MM.1S (cell line): Measurements from ENCODE around the gene COX4I1.
A peak's percentile ranks its signal among the peaks of the same experiment; 100 is the strongest.

ENCODE experiments used
- DNase-seq: peaks from one replicate; pipeline ENCODE4 v3.0.0-alpha.2; 2015
- H2AFZ ChIP-seq: fragments of 300-600 bp; sonication (generic); 2 replicates; pipeline ENCODE4 v1.6.0; 2016; ENCODE audit warnings: antibody characterized with exemption, low read length
- H3F3A ChIP-seq: fragments of 300-600 bp; sonication (generic); 2 replicates; pipeline ENCODE4 v1.6.1; 2016; ENCODE audit warnings: mild to moderate bottlenecking, antibody characterized with exemption, low read length, moderate library complexity, mixed read lengths; ENCODE audit not compliant: insufficient read depth
- H3K27ac ChIP-seq: fragments of 300-600 bp; sonication (generic); 2 replicates; pipeline ENCODE4 v1.5.1; 2016; ENCODE audit warnings: mild to moderate bottlenecking, low read length
- H3K27me3 ChIP-seq: fragments of 300-600 bp; sonication (generic); replicated peaks from 2 replicates; pipeline ENCODE4 v1.6.0; 2016; ENCODE audit warnings: low read length; ENCODE audit not compliant: insufficient read depth
- H3K36me3 ChIP-seq: fragments of 300-600 bp; sonication (generic); replicated peaks from 2 replicates; pipeline ENCODE4 v1.6.1; 2016; ENCODE audit warnings: mild to moderate bottlenecking, low read length, mixed read lengths; ENCODE audit not compliant: insufficient read depth
- H3K4me1 ChIP-seq: fragments of 300-600 bp; sonication (generic); 2 replicates; pipeline ENCODE4 v1.6.1; 2016; ENCODE audit warnings: low read length, mixed read lengths
- H3K4me2 ChIP-seq: fragments of 300-600 bp; sonication (generic); 2 replicates; pipeline ENCODE4 v1.6.0; 2016; ENCODE audit warnings: low read depth, low read length
- H3K4me3 ChIP-seq: fragments of 300-600 bp; sonication (generic); 2 replicates; pipeline ENCODE4 v1.5.1; 2016; ENCODE audit warnings: low read length, mixed read lengths
- H3K79me2 ChIP-seq: fragments of 300-600 bp; sonication (generic); 2 replicates; pipeline ENCODE4 v1.6.1; 2016; ENCODE audit warnings: mixed run types, low read length, mixed read lengths
- H3K9ac ChIP-seq: fragments of 300-600 bp; sonication (generic); 2 replicates; pipeline ENCODE4 v1.6.1; 2016; ENCODE audit warnings: low read length, mixed read lengths
- H3K9me2 ChIP-seq: fragments of 300-600 bp; sonication (generic); replicated peaks from 2 replicates; pipeline ENCODE4 v1.6.1; 2016; ENCODE audit warnings: mild to moderate bottlenecking, low read length, mixed read lengths; ENCODE audit not compliant: insufficient read depth
- H3K9me3 ChIP-seq: fragments of 300-600 bp; sonication (generic); replicated peaks from 2 replicates; pipeline ENCODE4 v1.6.1; 2016; ENCODE audit warnings: mild to moderate bottlenecking, low read length, mixed read lengths; ENCODE audit not compliant: insufficient read depth
- H4K20me1 ChIP-seq: fragments of 300-600 bp; sonication (generic); 2 replicates; pipeline ENCODE4 v1.6.1; 2016; ENCODE audit warnings: mild to moderate bottlenecking, low read length, moderate library complexity, mixed read lengths; ENCODE audit not compliant: insufficient read depth
- CTCF ChIP-seq: fragments of 300-600 bp; sonication (generic); IDR thresholded peaks from 2 replicates; pipeline ENCODE4 v1.5.1; 2016; ENCODE audit warnings: antibody characterized with exemption, low read length, mixed read lengths
- EZH2 ChIP-seq: fragments of 300-600 bp; sonication (generic); optimal IDR thresholded peaks from 2 replicates; pipeline ENCODE3; 2017; ENCODE audit warnings: low read depth, mild to moderate bottlenecking, antibody characterized with exemption, low read length, mixed read lengths
- EZH2phosphoT487 ChIP-seq: fragments of 300-600 bp; sonication (generic); IDR thresholded peaks from 2 replicates; pipeline ENCODE4 v1.6.1; 2018; ENCODE audit warnings: antibody characterized with exemption, low read length

The COX4I1 gene

GRCh38 chr16:85759631-85760419, 39.7 kb upstream of the COX4I1 start:
- Histone ChIP-seq H3K4me1 (no peaks in the 10 kb centered on the region), H2AFZ (no peak overlapping the region), H3K27me3 (peaks cover 11% of the 10 kb centered on the region), H3F3A (no peaks in the 10 kb centered on the region), H3K27ac (no peak overlapping the region), H3K36me3 (no peaks in the 10 kb centered on the region), H3K9ac (no peak overlapping the region), H3K9me3 (no peaks in the 10 kb centered on the region), H4K20me1 (no peaks in the 10 kb centered on the region), H3K4me2 (no peak overlapping the region), H3K9me2 (no peaks in the 10 kb centered on the region), H3K4me3 (no peak overlapping the region), H3K79me2 (no peaks in the 10 kb centered on the region)
- DNase-seq = no peak
- TF ChIP-seq EZH2 = no peak
- peak; percentile 39 for TF ChIP-seq CTCF

GRCh38 chr16:85761861-85762260, 37.6 kb upstream of the COX4I1 start:
- H2AFZ ChIP-seq = no peak overlapping the region
- no peak overlapping the region for H3K4me2 ChIP-seq
- no peaks in the 10 kb centered on the region for H3F3A ChIP-seq
- no peak for DNase-seq
- no peak for TF ChIP-seq EZH2phosphoT487
- no peak for TF ChIP-seq CTCF
- no peak for TF ChIP-seq EZH2
- H4K20me1 ChIP-seq = no peaks in the 10 kb centered on the region
- H3K27ac ChIP-seq = no peak overlapping the region
- H3K27me3 ChIP-seq = peaks cover 12% of the 10 kb centered on the region
- no peak overlapping the region for H3K9ac ChIP-seq
- H3K4me3 ChIP-seq = no peak overlapping the region
- no peaks in the 10 kb centered on the region for H3K36me3 ChIP-seq
- H3K9me3 ChIP-seq = no peaks in the 10 kb centered on the region
- no peaks in the 10 kb centered on the region for H3K9me2 ChIP-seq
- H3K4me1 ChIP-seq = no peaks in the 10 kb centered on the region
- no peaks in the 10 kb centered on the region for H3K79me2 ChIP-seq

- no peak for DNase-seq
- no peak overlapping the region for H3K4me3 ChIP-seq
- no peaks in the 10 kb centered on the region for H3K36me3 ChIP-seq
- no peak for TF ChIP-seq EZH2
- TF ChIP-seq EZH2phosphoT487 = no peak
- no peak for TF ChIP-seq CTCF
- no peaks in the 10 kb centered on the region for H3K9me3 ChIP-seq
- no peaks in the 10 kb centered on the region for H3K4me1 ChIP-seq
- H2AFZ ChIP-seq = no peak overlapping the region
- no peak overlapping the region for H3K9ac ChIP-seq
- H4K20me1 ChIP-seq = no peaks in the 10 kb centered on the region
- no peaks in the 10 kb centered on the region for H3K9me2 ChIP-seq
- no peak overlapping the region for H3K27ac ChIP-seq
- H3F3A ChIP-seq = no peaks in the 10 kb centered on the region
- peaks cover 12% of the 10 kb centered on the region for H3K27me3 ChIP-seq
- H3K4me2 ChIP-seq = no peak overlapping the region
- H3K79me2 ChIP-seq = no peaks in the 10 kb centered on the region
Measured at GRCh38 chr16:85762970-85763369, 36.5 kb upstream of the COX4I1 start.
